WERI-Rb-1 (cell line): Measurements from ENCODE around the gene AGBL3.

Experiments
- DNase-seq: peaks from one replicate; pipeline ENCODE4 v3.0.0-alpha.2; 2020
- H3K27ac ChIP-seq: fragments of 250-450 bp; sonication (Bioruptor Pico); 2 replicates; pipeline ENCODE4 v1.5.1; 2020; ENCODE audit warnings: mild to moderate bottlenecking, moderate library complexity
- H3K27me3 ChIP-seq: fragments of 250-450 bp; sonication (Bioruptor Pico); 2 replicates; pipeline ENCODE4 v1.5.1; 2021; ENCODE audit warnings: mild to moderate bottlenecking, low read depth, moderate library complexity; ENCODE audit not compliant: insufficient read depth, severe bottlenecking
- H3K36me3 ChIP-seq: fragments of 250-450 bp; sonication (Bioruptor Pico); 2 replicates; pipeline ENCODE4 v1.5.1; 2020; ENCODE audit warnings: mild to moderate bottlenecking, moderate library complexity
- H3K4me3 ChIP-seq: 2 replicates; pipeline ENCODE4 v1.5.1; 2011; ENCODE audit warnings: low read depth, mild to moderate bottlenecking, control low read depth, low read length
- H3K9me3 ChIP-seq: fragments of 250-450 bp; sonication (Bioruptor Pico); 2 replicates; pipeline ENCODE4 v1.5.1; 2021; ENCODE audit warnings: mild to moderate bottlenecking, moderate library complexity; ENCODE audit not compliant: severe bottlenecking
- CTCF ChIP-seq: IDR thresholded peaks from 2 replicates; pipeline ENCODE4 v1.5.1; 2011; ENCODE audit warnings: low read depth, mild to moderate bottlenecking, control low read depth, inconsistent platforms, low read length

AGBL3 gene

DNA sequence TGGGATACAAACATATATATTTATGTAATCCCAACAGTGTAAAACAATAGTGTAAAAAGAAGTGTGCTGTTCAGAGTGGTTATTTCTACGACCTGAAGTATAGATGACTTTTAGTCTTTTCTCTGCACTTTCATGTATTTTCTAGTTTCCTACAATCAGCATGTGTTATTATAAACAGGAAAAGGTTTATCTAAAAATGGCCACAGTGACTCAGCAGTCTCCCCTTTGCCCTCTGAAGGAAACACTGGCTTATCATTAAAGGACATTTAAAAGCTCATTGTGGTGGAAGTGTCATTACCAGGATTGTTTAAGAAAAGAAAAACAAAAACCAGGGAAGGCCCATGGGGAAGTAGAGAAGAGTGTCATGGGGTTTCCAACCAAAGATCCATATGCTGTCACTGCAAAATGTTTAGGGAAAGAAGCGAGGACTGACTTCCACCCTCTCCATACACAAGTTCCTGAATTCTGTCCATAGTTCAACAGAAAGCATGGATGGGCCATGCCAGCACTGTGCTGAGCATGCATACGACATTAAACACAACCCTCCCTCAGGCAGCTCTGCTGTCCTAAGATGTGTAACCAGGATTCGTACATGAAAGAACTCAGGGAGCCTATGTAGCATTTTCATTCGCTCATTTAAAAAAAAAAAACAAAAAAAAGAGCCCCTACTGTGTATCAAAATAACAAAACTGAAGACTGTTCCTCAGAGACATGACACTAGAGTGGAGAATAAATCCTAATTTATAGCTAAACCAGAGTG lies 174.0 kb downstream of the AGBL3 start:
- Histone ChIP-seq H3K27me3 (no peaks in the 10 kb centered on the region), H3K4me3 (no peak overlapping the region), H3K27ac (no peak overlapping the region), H3K9me3 (peaks cover 7% of the 10 kb centered on the region), H3K36me3 (peaks cover 22% of the 10 kb centered on the region)
- no peak for TF ChIP-seq CTCF
- DNase-seq = no peak

GRCh38 chr7:135160858-135161653 lies 174.7 kb downstream of the AGBL3 start:
- H3K4me3 ChIP-seq = no peak overlapping the region
- H3K9me3 ChIP-seq = peaks cover 5% of the 10 kb centered on the region
- no peak overlapping the region for H3K27ac ChIP-seq
- TF ChIP-seq CTCF = no peak
- H3K27me3 ChIP-seq = no peaks in the 10 kb centered on the region
- no peak for DNase-seq
- H3K36me3 ChIP-seq = peaks cover 29% of the 10 kb centered on the region

- Histone ChIP-seq H3K27me3 (no peaks in the 10 kb centered on the region), H3K27ac (no peak overlapping the region), H3K36me3 (peaks cover 36% of the 10 kb centered on the region), H3K4me3 (no peak overlapping the region), H3K9me3 (peaks cover under 1% of the 10 kb centered on the region)
- DNase-seq = no peak
- no peak for TF ChIP-seq CTCF
Observed at GRCh38 chr7:135161669-135162068, 175.4 kb downstream of the AGBL3 start.

DNA sequence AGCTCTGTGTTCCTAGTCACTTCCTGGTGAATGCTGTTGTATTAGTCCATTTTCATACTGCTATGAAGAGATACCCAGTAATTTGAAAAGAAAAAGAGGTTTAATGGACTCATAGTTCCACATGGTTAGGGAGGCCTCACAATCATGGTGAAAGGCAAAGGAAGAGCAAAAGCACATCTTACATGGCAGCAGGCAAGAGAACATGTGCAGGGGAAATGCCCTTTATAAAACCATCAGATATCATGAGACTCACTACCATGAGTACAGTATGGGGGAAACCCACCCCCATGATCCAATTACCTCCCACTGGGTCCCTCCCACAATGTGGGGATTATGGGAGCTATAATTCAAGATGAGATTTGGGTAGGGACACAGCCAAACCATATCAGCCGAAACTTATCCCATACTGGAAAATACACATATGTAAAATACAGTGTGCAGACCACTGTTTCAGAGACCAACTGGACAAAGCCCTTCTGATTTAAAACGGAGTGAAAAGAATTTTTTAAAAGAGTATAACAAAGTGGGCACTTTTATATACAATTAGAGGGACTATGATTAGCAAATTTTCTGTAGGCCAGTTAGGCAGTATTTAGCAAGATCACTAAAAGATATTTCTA lies 176.2 kb downstream of the AGBL3 start:
- DNase-seq = no peak
- no peak for TF ChIP-seq CTCF
- H3K27ac ChIP-seq = no peak overlapping the region
- H3K36me3 ChIP-seq = peaks cover 44% of the 10 kb centered on the region
- no peaks in the 10 kb centered on the region for H3K27me3 ChIP-seq
- no peaks in the 10 kb centered on the region for H3K9me3 ChIP-seq
- H3K4me3 ChIP-seq = no peak overlapping the region

GRCh38 chr7:135164357-135165061 lies 178.2 kb downstream of the AGBL3 start:
- no peak for DNase-seq

More at GRCh38 chr7:135164357-135165061, 178.2 kb downstream of the AGBL3 start:
- Histone ChIP-seq H3K36me3 (peaks cover 57% of the 10 kb centered on the region), H3K9me3 (no peaks in the 10 kb centered on the region), H3K27me3 (no peaks in the 10 kb centered on the region), H3K27ac (no peak overlapping the region), H3K4me3 (no peak overlapping the region)
- no peak for TF ChIP-seq CTCF
